Measurements from ENCODE around the gene DLEC1. TPM values are rescaled to one million over a fixed set of nuclear protein-coding genes. Genes with fewer than 3 reads are reported as not detected.

DLEC1 gene
- total RNA-seq, 2 donors from 2014 or later, result 0.14 to 0.35 TPM

GRCh38 chr3:38136393-38136776 is 97.4 kb downstream of the DLEC1 start:
- Histone ChIP-seq H3K27ac (peak overlapping the region; percentile 63 to 75), H3K4me3 (peak overlapping the region; percentile 89), H3K4me1 (ENCODE audit: control insufficient read depth in 1 of 2, low read depth in 2 of 2) (peaks cover 18 to 60% of the 10 kb centered on the region in 2 donors), H3K27me3 (replicated peaks; ENCODE audit: insufficient read depth) (no peaks in the 10 kb centered on the region), H3K36me3 (peaks cover 24% of the 10 kb centered on the region), H3K9me3 (no peaks in the 10 kb centered on the region)
- no peak for TF ChIP-seq CTCF (IDR thresholded peaks at IDR 0.05)
- ATAC-seq (ENCODE audit: insufficient number of reproducible peaks, low FRiP score, low read depth) (no peak), DNase-seq (ENCODE audit: low spot score) (no peak)

DNA sequence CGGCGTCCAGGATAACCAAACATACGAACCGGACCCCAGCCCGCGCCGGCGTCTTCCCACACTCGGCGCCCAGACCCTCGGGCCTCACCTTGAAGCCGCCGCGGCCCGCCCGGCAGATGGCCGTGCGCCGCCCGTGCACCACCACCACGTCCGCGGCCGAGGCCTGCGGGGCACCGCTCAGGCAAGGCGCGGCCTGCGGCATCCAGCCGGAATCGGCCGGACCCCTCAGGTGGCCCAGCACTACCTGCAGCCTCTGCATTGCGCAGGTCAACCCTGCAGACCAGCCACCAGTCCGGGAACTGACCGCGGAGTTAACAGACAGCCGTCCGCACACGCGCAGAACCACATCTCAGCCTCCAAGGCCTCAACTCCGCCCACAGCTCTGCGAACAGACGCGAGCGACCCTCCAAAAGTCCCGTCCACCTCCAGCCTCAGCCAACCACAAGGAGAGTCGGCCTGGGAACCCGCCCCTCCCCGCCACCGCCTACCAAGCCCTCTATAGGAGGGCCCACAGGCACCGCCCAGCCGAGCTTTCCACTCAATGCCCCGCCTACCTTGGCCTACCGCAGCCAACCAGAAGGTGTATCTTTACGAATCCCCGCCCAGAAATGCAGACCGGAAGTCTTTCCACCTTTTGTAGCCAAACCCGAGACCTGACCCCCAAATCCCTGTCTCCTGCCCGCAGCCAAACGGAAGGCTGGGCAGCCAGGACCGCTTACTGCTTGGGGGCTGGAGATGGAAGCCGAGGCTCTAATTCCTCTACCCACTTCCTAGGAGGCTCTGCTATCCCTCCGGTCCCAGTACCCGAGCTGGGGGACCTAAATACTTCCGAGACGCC is 98.0 kb downstream of the DLEC1 start, which contains the start of gene ACAA1:
Gene ACAA1, minus strand, starts transcription at position 351 of the 838 bp plus-strand sequence. Its CDS starts 92 bp downstream, at position 259.
- peak; percentile 91 for ATAC-seq (ENCODE audit: insufficient number of reproducible peaks, low FRiP score, low read depth)
- Histone ChIP-seq H3K4me3 (peak within 1 kb of the TSS; percentile 89), H3K36me3 (peaks cover 17% of the 10 kb centered on the region), H3K9me3 (no peaks in the 10 kb centered on the region), H3K27ac (peak within 1 kb of the TSS; percentile 96 to 97), H3K4me1 (ENCODE audit: control insufficient read depth in 1 of 2, low read depth in 2 of 2) (peaks cover 18 to 60% of the 10 kb centered on the region in 2 donors), H3K27me3 (replicated peaks; ENCODE audit: insufficient read depth) (no peaks in the 10 kb centered on the region)
- peak; percentile 99 for DNase-seq (ENCODE audit: low spot score)
- no peak for TF ChIP-seq CTCF (IDR thresholded peaks at IDR 0.05)

DNA sequence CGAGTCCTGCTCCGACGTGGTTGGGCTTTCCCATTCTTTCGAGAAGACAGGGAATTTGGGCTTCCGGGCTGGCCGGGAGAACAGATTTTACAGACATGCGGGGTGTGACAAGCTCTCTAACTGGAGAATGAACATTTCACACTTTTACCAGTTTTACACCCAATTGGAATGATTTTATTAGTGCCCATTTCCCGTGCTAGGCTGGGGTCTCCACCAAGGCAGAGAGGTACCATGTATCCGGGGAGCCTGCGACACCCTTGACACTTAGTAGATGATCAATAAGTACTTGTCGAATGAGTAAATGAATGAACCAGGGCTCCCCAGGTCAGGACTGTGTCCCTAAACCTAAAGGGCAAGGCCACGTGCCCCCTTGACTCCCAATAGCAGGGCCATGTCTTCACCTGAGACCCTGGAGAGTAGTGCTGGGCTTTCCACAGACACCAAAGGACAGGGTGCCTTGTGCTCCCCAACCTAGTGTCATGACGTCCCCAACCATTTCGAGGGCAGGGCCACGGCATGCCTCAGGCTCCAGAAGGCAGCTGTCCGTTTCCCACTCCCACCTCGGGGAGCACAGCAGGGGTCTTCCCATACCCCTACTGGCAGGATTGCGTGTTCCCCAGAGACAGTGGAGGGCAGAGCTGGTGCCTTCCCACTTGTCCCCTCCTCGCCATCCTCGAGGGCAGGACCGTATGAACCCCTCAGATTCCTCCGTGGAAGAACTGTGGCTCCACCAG is 98.8 kb downstream of the DLEC1 start:
- H3K9me3 ChIP-seq, result no peaks in the 10 kb centered on the region
- DNase-seq (ENCODE audit: low spot score) (no peak), ATAC-seq (ENCODE audit: insufficient number of reproducible peaks, low FRiP score, low read depth) (peak; percentile 17)
- no peaks in the 10 kb centered on the region for H3K27me3 ChIP-seq (replicated peaks; ENCODE audit: insufficient read depth)
- peak overlapping the region; percentile 96 to 97 for H3K27ac ChIP-seq
- peak overlapping the region; percentile 89 for H3K4me3 ChIP-seq
- H3K36me3 ChIP-seq, result peaks cover 17% of the 10 kb centered on the region
- no peak for TF ChIP-seq CTCF (IDR thresholded peaks at IDR 0.05)
- peaks cover 18 to 52% of the 10 kb centered on the region in 2 donors for H3K4me1 ChIP-seq (ENCODE audit: control insufficient read depth in 1 of 2, low read depth in 2 of 2)

DNA sequence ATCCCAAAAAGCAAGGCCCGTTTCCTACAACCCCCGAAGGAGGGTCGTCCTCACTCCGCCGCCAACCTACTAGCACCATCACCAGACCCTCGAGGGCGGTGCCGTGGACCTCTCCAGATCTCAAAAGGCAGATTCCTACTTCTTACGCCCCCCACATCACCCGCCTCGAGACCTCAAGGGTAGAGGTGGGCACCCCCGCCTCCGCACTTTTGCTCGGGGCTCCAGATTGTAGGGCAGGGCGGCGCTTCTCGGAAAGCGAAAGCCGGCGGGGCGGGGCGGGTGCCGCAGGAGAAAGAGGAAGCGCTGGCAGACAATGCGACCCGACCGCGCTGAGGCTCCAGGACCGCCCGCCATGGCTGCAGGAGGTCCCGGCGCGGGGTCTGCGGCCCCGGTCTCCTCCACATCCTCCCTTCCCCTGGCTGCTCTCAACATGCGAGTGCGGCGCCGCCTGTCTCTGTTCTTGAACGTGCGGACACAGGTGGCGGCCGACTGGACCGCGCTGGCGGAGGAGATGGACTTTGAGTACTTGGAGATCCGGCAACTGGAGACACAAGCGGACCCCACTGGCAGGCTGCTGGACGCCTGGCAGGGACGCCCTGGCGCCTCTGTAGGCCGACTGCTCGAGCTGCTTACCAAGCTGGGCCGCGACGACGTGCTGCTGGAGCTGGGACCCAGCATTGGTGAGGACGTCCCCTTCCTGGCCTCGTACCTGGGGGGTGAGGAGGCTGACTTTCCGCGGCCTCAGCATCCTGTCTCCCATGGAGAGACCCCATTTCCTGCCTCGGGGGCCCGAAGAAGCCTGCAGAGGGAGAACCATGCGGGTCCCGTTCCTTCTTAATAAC is 99.6 kb downstream of the DLEC1 start, which contains the start of gene MYD88:
Gene MYD88, plus strand, starts transcription at position 313 of the 842 bp plus-strand sequence. Its CDS starts 40 bp downstream, at position 353.
- Histone ChIP-seq H3K4me3 (peak within 1 kb of the TSS; percentile 89), H3K36me3 (peaks cover 11% of the 10 kb centered on the region), H3K27me3 (replicated peaks; ENCODE audit: insufficient read depth) (no peaks in the 10 kb centered on the region), H3K9me3 (no peaks in the 10 kb centered on the region), H3K4me1 (ENCODE audit: control insufficient read depth in 1 of 2, low read depth in 2 of 2) (peaks cover 18 to 48% of the 10 kb centered on the region in 2 donors), H3K27ac (peak within 1 kb of the TSS; percentile 96 to 97)
- no peak for TF ChIP-seq CTCF (IDR thresholded peaks at IDR 0.05)
- ATAC-seq (ENCODE audit: insufficient number of reproducible peaks, low FRiP score, low read depth) (peak; percentile 13), DNase-seq (ENCODE audit: low spot score) (peak; percentile 45)

Measured in thoracic aorta (tissue), 2 donors.